ENCODE results near the gene SPTY2D1. TPM values are rescaled to one million over a fixed set of nuclear protein-coding genes. Genes with fewer than 3 reads are reported as not detected.

The SPTY2D1 gene, protein sequence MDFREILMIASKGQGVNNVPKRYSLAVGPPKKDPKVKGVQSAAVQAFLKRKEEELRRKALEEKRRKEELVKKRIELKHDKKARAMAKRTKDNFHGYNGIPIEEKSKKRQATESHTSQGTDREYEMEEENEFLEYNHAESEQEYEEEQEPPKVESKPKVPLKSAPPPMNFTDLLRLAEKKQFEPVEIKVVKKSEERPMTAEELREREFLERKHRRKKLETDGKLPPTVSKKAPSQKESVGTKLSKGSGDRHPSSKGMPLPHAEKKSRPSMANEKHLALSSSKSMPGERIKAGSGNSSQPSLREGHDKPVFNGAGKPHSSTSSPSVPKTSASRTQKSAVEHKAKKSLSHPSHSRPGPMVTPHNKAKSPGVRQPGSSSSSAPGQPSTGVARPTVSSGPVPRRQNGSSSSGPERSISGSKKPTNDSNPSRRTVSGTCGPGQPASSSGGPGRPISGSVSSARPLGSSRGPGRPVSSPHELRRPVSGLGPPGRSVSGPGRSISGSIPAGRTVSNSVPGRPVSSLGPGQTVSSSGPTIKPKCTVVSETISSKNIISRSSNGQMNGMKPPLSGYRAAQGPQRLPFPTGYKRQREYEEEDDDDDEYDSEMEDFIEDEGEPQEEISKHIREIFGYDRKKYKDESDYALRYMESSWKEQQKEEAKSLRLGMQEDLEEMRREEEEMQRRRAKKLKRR
- total RNA-seq = 8.3 and 12.8 TPM in 2 replicates

DNA sequence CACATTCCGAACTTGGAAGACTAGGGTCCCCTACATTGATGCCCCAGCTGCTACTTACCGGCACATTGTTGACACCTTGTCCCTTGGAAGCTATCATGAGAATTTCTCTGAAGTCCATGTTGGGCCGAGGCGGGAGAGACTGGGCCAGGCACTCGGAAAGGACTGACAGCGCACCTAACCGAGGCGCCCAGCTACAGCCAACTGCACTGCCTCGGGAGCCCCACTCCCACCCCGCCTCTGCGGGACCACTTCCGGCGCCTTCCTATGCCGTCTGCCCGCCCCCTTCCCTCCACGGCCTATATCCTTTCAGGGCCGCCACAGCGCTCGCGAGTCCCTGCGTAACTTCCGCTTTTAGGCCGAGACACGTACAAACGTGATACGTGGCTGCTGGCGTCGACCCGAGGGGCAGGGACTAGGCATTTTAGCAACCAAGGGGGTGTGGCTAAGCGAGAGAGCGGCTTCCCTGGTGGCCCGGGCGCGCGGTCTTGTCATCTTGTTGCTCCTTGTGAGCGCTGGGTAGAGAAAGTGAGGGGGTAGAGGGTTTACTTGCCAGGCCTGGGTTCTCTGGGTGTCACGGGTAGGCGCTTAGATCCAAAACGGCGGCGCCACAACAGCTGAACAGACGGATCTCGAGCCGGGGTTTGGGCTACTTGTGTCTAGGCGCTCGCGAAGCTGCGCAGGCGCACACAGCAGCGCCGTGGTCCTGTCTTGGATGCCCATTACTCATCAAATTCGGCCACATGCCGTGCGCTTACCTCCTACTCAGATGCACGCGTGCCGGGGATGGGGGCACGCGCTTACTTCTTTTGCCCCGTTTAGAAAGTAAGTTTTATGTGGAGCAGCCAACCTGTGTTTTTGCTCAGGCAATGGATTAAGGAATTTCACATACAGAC lies at the start of gene SPTY2D1:
SPTY2D1 (minus strand) TSS at position 203 of the 893 bp plus-strand sequence; CDS start at position 118, 85 bp downstream.

GRCh38 chr11:18599739-18600230 lies 34.4 kb downstream of the SPTY2D1 start, which contains the start of gene MISFA:
Gene MISFA, plus strand, starts transcription at chr11:18599789. Its CDS starts 140 bp downstream, at chr11:18599929.

DNA sequence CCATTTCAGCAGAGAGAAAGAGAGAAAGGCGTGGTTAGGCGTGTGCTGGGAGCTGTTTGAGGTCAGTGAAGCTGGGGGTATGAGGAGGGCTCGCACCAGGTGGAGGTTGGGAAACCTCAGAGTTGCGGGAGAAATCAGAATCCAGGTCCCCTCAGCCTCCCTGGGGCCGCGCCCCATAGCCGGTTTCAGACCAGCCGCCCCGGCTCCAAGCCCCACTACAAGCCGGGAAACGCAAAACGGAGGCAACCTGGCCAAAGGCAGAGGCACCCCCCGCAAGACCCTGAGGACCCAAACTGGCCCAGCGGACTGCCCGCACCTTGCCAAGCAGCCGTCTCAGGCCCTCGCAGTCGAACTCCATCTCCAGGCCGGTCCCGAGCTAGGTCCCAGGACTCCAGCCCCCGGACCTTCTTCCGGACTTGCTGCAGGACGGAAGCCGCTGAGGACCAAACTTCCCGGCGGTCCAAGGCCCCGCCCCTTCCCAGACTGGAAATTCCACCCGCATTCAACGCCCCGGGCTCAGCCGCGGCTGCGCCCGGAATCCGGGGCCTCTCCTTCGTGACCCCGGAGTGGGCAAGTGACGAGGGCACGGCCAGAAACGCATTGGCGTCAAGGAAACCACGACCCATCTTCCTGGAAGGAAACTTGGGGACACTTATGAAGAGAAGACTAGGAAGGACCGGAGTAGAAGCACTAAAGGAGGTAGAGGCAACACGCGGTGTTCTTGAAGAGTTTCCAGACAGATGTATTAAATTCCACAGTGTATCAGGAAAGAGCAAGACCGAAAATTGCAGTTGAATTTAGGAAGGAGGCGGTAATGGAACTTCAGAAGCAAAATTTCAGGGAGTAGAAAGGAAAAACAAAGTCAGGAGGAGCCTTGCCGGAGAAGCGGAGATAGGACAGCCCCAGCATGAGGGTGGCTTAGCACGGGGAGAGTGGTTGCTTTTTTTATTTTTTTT lies 45.6 kb downstream of the SPTY2D1 start, which contains the start of gene UEVLD:
UEVLD (minus strand) TSS at position 438 of the 956 bp plus-strand sequence; CDS start at position 358, 80 bp downstream.

Other genes with a start within 250 kb of the SPTY2D1 start
- gene LDHA, start 239.8 kb downstream of the SPTY2D1 start, total RNA-seq = 169 and 365 TPM in 2 replicates
- 0.16 TPM in 1 of 2 replicates, not detected in the other for gene LDHC, start 222.0 kb downstream of the SPTY2D1 start, total RNA-seq
- not detected in 2 replicates for gene LDHAL6A, start 178.5 kb downstream of the SPTY2D1 start, total RNA-seq
- gene TSG101, start 107.4 kb downstream of the SPTY2D1 start, total RNA-seq = 31.9 and 42.2 TPM in 2 replicates
- 19.7 and 21.1 TPM in 2 replicates for gene UEVLD, start 45.6 kb downstream of the SPTY2D1 start, total RNA-seq
- 0.95 and 1.0 TPM in 2 replicates for gene MISFA, start 34.6 kb downstream of the SPTY2D1 start, total RNA-seq
- gene TMEM86A, start 64.4 kb upstream of the SPTY2D1 start, total RNA-seq = 0.47 and 0.60 TPM in 2 replicates
- gene IGSF22, start 91.8 kb upstream of the SPTY2D1 start, total RNA-seq = not detected in 2 replicates
- gene PTPN5, start 157.5 kb upstream of the SPTY2D1 start, total RNA-seq = not detected in 2 replicates